ENCODE results near the gene CCDC85C. TPM values are rescaled to one million over a fixed set of nuclear protein-coding genes. Genes with fewer than 3 reads are reported as not detected.

CCDC85C gene
- polyA plus RNA-seq, 2 donors = 30.1 to 51.0 TPM

GRCh38 chr14:99586761-99587459 is 17.1 kb downstream of the CCDC85C start:
- H3K27ac ChIP-seq (ENCODE audit: low read depth in 2 of 2, low read length in 1 of 2) = no peak overlapping the region
- H3K27me3 ChIP-seq (ENCODE audit: control insufficient read depth in 1 of 2, insufficient read depth in 2 of 2, low read length in 2 of 2) = no peaks in the 10 kb centered on the region
- H3K4me1 ChIP-seq (ENCODE audit: control insufficient read depth in 2 of 2, insufficient read depth in 2 of 2, low read length in 1 of 2) = peaks cover 5 to 30% of the 10 kb centered on the region in 2 donors
- 76 to 77% methylated on average over 13 of the region's 13 CpGs for WGBS, 2 donors
- no peaks in the 10 kb centered on the region for H3K9me3 ChIP-seq (ENCODE audit: control insufficient read depth in 2 of 2, insufficient read depth in 1 of 2, low read depth in 1 of 2, low read length in 1 of 2)
- no peaks in the 10 kb centered on the region for H3K36me3 ChIP-seq (ENCODE audit: control insufficient read depth in 2 of 2, insufficient read depth in 2 of 2, low read length in 1 of 2)
- no peak overlapping the region for H3K4me3 ChIP-seq (ENCODE audit: low read depth in 1 of 2, low read length in 2 of 2)

GRCh38 chr14:99586054-99586760 is 17.8 kb downstream of the CCDC85C start:
- Histone ChIP-seq H3K27ac (ENCODE audit: low read depth in 2 of 2, low read length in 1 of 2) (no peak overlapping the region), H3K9me3 (ENCODE audit: control insufficient read depth in 2 of 2, insufficient read depth in 1 of 2, low read depth in 1 of 2, low read length in 1 of 2) (no peaks in the 10 kb centered on the region), H3K4me1 (ENCODE audit: control insufficient read depth in 2 of 2, insufficient read depth in 2 of 2, low read length in 1 of 2) (peaks cover 9 to 27% of the 10 kb centered on the region in 2 donors), H3K36me3 (ENCODE audit: control insufficient read depth in 2 of 2, insufficient read depth in 2 of 2, low read length in 1 of 2) (peaks cover 0 to 2% of the 10 kb centered on the region in 2 donors), H3K4me3 (ENCODE audit: low read depth in 1 of 2, low read length in 2 of 2) (no peak overlapping the region), H3K27me3 (ENCODE audit: control insufficient read depth in 1 of 2, insufficient read depth in 2 of 2, low read length in 2 of 2) (no peaks in the 10 kb centered on the region)
- WGBS, 2 donors = 80 to 81% methylated on average over 16 of the region's 16 CpGs

DNA sequence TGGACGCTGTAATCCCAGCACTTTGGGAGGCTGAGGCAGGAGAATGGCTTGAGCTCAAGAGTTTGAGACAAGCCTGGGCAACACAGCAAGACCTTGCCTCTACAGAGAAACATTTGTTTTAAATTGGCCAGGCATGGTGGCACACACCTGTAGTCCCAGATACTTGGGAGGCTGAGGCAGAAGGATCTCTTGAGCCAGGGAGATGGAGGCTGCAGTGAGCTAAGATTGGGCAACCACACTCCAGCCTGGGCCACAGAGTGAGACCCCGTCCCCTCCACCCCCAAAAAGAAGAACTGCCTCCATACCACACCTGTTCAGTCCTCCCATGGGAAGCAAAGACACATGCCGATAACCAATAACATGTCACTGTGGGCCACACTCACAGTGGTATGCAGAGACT is 19.2 kb downstream of the CCDC85C start:
- Histone ChIP-seq H3K27ac (ENCODE audit: low read depth in 2 of 2, low read length in 1 of 2) (no peak overlapping the region), H3K36me3 (ENCODE audit: control insufficient read depth in 2 of 2, insufficient read depth in 2 of 2, low read length in 1 of 2) (peaks cover 0 to 2% of the 10 kb centered on the region in 2 donors), H3K4me3 (ENCODE audit: low read depth in 1 of 2, low read length in 2 of 2) (no peak overlapping the region), H3K9me3 (ENCODE audit: control insufficient read depth in 2 of 2, insufficient read depth in 1 of 2, low read depth in 1 of 2, low read length in 1 of 2) (no peaks in the 10 kb centered on the region), H3K4me1 (ENCODE audit: control insufficient read depth in 2 of 2, insufficient read depth in 2 of 2, low read length in 1 of 2) (peaks cover 12 to 18% of the 10 kb centered on the region in 2 donors), H3K27me3 (ENCODE audit: control insufficient read depth in 1 of 2, insufficient read depth in 2 of 2, low read length in 2 of 2) (no peaks in the 10 kb centered on the region)
- 77 to 86% methylated on average over 3 of the region's 3 CpGs for WGBS, 2 donors

DNA sequence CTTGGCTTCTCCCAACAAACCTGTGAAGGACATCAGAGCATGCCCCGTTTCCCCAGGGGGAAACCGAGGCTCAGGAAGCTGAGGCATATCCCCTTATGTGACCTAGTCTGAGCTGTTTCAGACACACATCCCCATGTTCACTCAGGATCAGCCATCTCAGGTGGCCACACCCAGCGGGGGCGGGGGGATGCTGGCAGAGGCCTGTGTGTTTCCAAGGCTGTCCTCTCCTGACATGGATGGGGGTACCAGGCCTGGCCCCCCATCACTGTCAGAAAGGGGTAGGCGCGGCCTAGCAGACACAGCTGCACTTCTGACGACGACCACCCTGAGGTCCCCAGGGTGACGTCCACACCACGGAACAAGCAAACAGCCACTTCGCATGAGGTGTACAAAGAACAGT is 22.1 kb downstream of the CCDC85C start:
- Histone ChIP-seq H3K36me3 (ENCODE audit: control insufficient read depth in 2 of 2, insufficient read depth in 2 of 2, low read length in 1 of 2) (peaks cover 0 to 2% of the 10 kb centered on the region in 2 donors), H3K4me3 (ENCODE audit: low read depth in 1 of 2, low read length in 2 of 2) (no peak overlapping the region), H3K27me3 (ENCODE audit: control insufficient read depth in 1 of 2, insufficient read depth in 2 of 2, low read length in 2 of 2) (no peaks in the 10 kb centered on the region), H3K4me1 (ENCODE audit: control insufficient read depth in 2 of 2, insufficient read depth in 2 of 2, low read length in 1 of 2) (peaks cover 13 to 31% of the 10 kb centered on the region in 2 donors), H3K9me3 (ENCODE audit: control insufficient read depth in 2 of 2, insufficient read depth in 1 of 2, low read depth in 1 of 2, low read length in 1 of 2) (no peaks in the 10 kb centered on the region), H3K27ac (ENCODE audit: low read depth in 2 of 2, low read length in 1 of 2) (peak overlapping the region in 1 of 2 donors; percentile 13)
- WGBS, 2 donors = 93 to 95% methylated on average over 11 of the region's 11 CpGs

- no peaks in the 10 kb centered on the region for H3K9me3 ChIP-seq (ENCODE audit: control insufficient read depth in 2 of 2, insufficient read depth in 1 of 2, low read depth in 1 of 2, low read length in 1 of 2)
- H3K4me1 ChIP-seq (ENCODE audit: control insufficient read depth in 2 of 2, insufficient read depth in 2 of 2, low read length in 1 of 2) = peaks cover 14 to 33% of the 10 kb centered on the region in 2 donors
- WGBS, 2 donors = 87 to 90% methylated on average over 16 of the region's 16 CpGs
- peak overlapping the region in 1 of 2 donors; percentile 13 for H3K4me3 ChIP-seq (ENCODE audit: low read depth in 1 of 2, low read length in 2 of 2)
- H3K27me3 ChIP-seq (ENCODE audit: control insufficient read depth in 1 of 2, insufficient read depth in 2 of 2, low read length in 2 of 2) = no peaks in the 10 kb centered on the region
- peaks cover 0 to 2% of the 10 kb centered on the region in 2 donors for H3K36me3 ChIP-seq (ENCODE audit: control insufficient read depth in 2 of 2, insufficient read depth in 2 of 2, low read length in 1 of 2)
- H3K27ac ChIP-seq (ENCODE audit: low read depth in 2 of 2, low read length in 1 of 2) = peak overlapping the region in 1 of 2 donors; percentile 98
These were observed 22.6 kb downstream of the CCDC85C start for GRCh38 chr14:99581374-99581773.

- peak overlapping the region; percentile 43 to 44 for H3K4me3 ChIP-seq (ENCODE audit: low read depth in 1 of 2, low read length in 2 of 2)
- H3K36me3 ChIP-seq (ENCODE audit: control insufficient read depth in 2 of 2, insufficient read depth in 2 of 2, low read length in 1 of 2) = peaks cover 0 to 2% of the 10 kb centered on the region in 2 donors
- H3K9me3 ChIP-seq (ENCODE audit: control insufficient read depth in 2 of 2, insufficient read depth in 1 of 2, low read depth in 1 of 2, low read length in 1 of 2) = no peaks in the 10 kb centered on the region
- H3K27ac ChIP-seq (ENCODE audit: low read depth in 2 of 2, low read length in 1 of 2) = peak overlapping the region; percentile 98
- no peaks in the 10 kb centered on the region for H3K27me3 ChIP-seq (ENCODE audit: control insufficient read depth in 1 of 2, insufficient read depth in 2 of 2, low read length in 2 of 2)
- WGBS, 2 donors = 31 to 37% methylated on average over 14 of the region's 14 CpGs
- H3K4me1 ChIP-seq (ENCODE audit: control insufficient read depth in 2 of 2, insufficient read depth in 2 of 2, low read length in 1 of 2) = peaks cover 23 to 46% of the 10 kb centered on the region in 2 donors
These were observed 24.0 kb downstream of the CCDC85C start for GRCh38 chr14:99579903-99580571.

- H3K36me3 ChIP-seq (ENCODE audit: control insufficient read depth in 2 of 2, insufficient read depth in 2 of 2, low read length in 1 of 2) = peaks cover 0 to 2% of the 10 kb centered on the region in 2 donors
- WGBS, 2 donors = 38 to 48% methylated on average over 11 of the region's 11 CpGs
- peak overlapping the region; percentile 43 to 44 for H3K4me3 ChIP-seq (ENCODE audit: low read depth in 1 of 2, low read length in 2 of 2)
- no peaks in the 10 kb centered on the region for H3K9me3 ChIP-seq (ENCODE audit: control insufficient read depth in 2 of 2, insufficient read depth in 1 of 2, low read depth in 1 of 2, low read length in 1 of 2)
- no peaks in the 10 kb centered on the region for H3K27me3 ChIP-seq (ENCODE audit: control insufficient read depth in 1 of 2, insufficient read depth in 2 of 2, low read length in 2 of 2)
- peak overlapping the region; percentile 98 for H3K27ac ChIP-seq (ENCODE audit: low read depth in 2 of 2, low read length in 1 of 2)
- H3K4me1 ChIP-seq (ENCODE audit: control insufficient read depth in 2 of 2, insufficient read depth in 2 of 2, low read length in 1 of 2) = peaks cover 23 to 54% of the 10 kb centered on the region in 2 donors
These were observed 24.7 kb downstream of the CCDC85C start for GRCh38 chr14:99579120-99579836.

DNA sequence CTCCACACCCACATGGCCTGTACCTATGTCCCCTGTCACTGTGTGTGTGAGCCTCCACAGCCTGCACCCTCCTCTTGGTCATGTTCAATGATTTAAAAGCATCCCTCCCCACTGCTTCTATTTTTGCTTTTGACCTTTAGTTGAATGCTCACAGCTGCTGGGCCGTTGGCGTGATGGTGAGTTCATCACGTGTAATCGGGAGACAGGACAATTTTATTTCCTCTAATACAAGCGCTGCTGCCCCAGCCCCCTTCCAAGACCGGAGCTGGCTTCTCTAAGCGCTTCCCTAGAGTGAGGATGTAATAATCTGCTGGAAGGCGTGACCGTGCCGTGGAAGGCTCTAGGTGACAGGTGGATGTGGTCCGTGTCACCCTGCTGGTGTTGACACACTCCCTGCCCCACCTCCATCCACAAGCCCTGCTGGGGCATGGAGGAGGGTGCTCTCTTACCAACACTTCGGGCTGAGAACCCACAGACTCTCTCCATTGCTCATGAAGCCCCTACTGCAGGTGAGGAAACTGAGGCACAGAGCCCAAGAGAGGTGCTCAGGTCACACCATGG is 25.4 kb downstream of the CCDC85C start:
- Histone ChIP-seq H3K9me3 (ENCODE audit: control insufficient read depth in 2 of 2, insufficient read depth in 1 of 2, low read depth in 1 of 2, low read length in 1 of 2) (no peaks in the 10 kb centered on the region), H3K4me1 (ENCODE audit: control insufficient read depth in 2 of 2, insufficient read depth in 2 of 2, low read length in 1 of 2) (peaks cover 23 to 61% of the 10 kb centered on the region in 2 donors), H3K27me3 (ENCODE audit: control insufficient read depth in 1 of 2, insufficient read depth in 2 of 2, low read length in 2 of 2) (no peaks in the 10 kb centered on the region), H3K36me3 (ENCODE audit: control insufficient read depth in 2 of 2, insufficient read depth in 2 of 2, low read length in 1 of 2) (peaks cover 0 to 2% of the 10 kb centered on the region in 2 donors), H3K27ac (ENCODE audit: low read depth in 2 of 2, low read length in 1 of 2) (peak overlapping the region; percentile 98), H3K4me3 (ENCODE audit: low read depth in 1 of 2, low read length in 2 of 2) (peak overlapping the region; percentile 35 to 44)
- 39 to 41% methylated on average over 12 of the region's 12 CpGs for WGBS, 2 donors

All from esophagus (tissue), 2 donors.